Stimulated activated CD8-positive, alpha-beta memory T cell treated with anti-CD3 and anti-CD28 coated beads, Interleukin-4, amount 100 ng/mL, for 1 hour (primary cell): ENCODE measurements around the gene HOXA5.

Source experiments
- DNase-seq, 2 donors: peaks; one replicate each; pipeline ENCODE4 v3.0.0-alpha.2; 2020; ENCODE audit warnings: low read depth in 2 of 2, low spot score in 1 of 2

The HOXA5 gene

GRCh38 chr7:27109466-27110185 lies 33.9 kb downstream of the HOXA5 start:
- DNase-seq, result no peak

DNA sequence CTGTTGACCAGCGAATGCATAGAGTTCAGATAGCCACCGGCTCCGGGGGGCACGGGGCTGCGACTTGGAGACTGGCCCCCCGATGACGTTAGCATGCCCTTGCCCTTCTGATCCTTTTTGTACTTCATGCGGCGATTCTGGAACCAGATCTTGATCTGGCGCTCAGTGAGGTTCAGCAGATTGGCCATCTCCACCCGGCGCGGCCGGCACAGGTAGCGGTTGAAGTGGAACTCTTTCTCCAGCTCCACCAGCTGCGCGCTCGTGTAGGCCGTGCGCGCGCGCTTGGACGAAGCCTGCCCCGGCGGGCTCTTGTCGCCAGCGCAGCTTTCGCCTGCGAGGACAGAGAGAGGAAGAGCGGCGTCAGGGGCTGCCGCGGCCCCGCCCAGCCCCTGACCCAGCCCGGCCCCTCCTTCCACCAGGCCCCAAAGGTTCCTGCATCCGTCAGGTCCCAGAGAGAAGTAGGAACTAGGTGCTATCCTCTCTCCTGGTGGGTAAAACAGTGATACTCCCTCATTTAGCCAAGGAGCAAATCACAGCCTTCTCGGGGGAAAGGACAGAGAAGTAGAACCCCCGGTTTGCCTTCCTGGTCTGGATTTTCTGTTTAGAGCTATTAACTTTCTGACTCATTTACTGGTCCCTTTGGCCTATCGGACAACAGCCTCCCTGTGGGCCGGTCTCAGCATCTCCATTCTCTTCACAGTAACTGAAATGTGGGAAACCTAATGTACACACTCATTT lies 34.9 kb downstream of the HOXA5 start:
- no peak for DNase-seq

DNA sequence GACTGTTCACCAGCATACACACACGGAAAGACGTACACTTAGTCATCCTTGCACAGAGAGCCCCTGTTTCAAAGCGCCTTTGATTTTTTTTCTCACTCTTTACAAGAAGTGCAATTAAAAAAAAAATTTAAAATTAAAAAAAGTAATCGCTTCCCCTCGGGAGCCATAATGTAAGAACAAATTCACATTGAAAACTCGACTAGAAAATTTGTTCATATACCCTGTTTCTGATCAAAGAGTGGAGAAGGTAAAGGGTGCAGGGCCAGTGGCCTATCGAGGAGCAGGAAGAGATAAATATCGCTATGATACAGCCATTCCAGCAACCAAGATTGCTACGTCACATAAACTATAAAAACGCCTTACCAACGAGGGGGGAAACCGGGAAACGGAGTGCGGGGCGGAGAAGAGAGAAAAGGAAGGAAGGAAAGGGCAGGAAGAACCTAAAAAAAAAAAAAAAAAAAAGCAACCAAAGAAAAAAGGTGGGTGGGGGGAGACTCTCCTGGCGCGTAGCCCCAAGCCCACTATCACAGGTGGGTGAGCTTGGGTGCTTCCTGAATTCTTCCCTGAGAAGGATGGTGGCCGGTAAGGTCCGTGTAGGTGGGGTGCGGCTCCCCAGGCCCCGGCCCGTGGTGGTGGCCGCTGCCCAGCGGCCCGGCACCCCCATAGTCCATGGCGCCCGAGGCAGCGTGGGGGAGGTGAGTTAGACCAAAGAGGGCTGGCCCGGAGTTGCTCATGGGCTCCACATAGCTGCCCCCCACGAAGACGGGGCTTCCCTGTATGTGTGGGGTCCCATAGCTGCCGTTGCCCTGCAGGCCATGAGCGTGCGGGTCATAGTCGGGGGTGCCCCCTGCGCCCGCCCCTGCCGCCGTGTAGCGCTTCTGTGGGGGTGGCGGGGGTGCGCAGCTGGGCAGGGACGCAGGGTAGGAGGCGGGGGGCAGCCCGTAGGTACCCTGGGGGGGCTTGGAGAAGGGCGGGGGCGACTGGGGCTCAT lies 35.8 kb downstream of the HOXA5 start:
- no peak for DNase-seq

GRCh38 chr7:27106901-27107240 lies 36.6 kb downstream of the HOXA5 start:
- no peak for DNase-seq

GRCh38 chr7:27106181-27106900 lies 37.1 kb downstream of the HOXA5 start:
- DNase-seq, result no peak

DNA sequence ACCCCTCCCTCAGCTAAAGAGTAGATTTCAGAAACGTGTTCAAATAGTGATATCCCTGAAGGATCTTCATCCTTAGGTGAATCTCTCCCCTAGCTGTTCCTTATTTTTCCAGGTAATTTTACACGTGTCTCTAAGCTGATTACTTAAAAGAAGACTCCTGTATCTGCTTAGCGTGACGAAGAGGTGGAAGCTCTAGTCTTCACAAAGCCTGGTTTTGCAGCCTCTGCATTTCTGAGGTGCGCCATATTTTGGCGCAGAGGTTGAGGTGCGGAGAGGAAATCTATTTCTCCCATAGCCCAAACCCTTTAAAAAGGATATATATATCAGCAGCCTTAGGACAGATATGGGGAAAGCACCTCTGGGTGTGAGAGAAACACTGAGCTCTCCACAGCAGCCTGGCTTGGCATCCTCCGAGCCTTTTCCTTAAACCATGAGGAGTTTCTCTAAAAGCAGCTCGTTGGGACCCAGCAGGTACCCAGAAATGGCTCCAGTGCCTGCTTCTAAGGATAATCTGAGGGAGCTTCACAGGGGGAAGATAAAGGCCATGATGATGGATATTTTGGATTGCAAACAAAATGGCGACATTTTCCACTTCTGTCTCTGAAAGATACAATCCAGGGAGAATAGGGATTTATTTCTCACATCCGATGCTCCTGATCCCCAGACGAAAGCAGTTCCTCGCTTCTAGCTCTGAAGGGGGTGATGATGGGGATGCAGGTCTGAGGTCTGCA lies 38.0 kb downstream of the HOXA5 start:
- no peak for DNase-seq

GRCh38 chr7:27104341-27105058 lies 39.0 kb downstream of the HOXA5 start:
- DNase-seq, result no peak

- no peak for DNase-seq
These were observed 39.8 kb downstream of the HOXA5 start for GRCh38 chr7:27103489-27104226.

- no peak for DNase-seq
These were observed 40.7 kb downstream of the HOXA5 start, which contains the start of gene HOXA2 for GRCh38 chr7:27102581-27103442. Gene HOXA2 (minus strand): TSS chr7:27102683. CDS start chr7:27102500, 183 bp downstream.

- no peak for DNase-seq
These were observed 41.4 kb downstream of the HOXA5 start for GRCh38 chr7:27101957-27102580.

DNA sequence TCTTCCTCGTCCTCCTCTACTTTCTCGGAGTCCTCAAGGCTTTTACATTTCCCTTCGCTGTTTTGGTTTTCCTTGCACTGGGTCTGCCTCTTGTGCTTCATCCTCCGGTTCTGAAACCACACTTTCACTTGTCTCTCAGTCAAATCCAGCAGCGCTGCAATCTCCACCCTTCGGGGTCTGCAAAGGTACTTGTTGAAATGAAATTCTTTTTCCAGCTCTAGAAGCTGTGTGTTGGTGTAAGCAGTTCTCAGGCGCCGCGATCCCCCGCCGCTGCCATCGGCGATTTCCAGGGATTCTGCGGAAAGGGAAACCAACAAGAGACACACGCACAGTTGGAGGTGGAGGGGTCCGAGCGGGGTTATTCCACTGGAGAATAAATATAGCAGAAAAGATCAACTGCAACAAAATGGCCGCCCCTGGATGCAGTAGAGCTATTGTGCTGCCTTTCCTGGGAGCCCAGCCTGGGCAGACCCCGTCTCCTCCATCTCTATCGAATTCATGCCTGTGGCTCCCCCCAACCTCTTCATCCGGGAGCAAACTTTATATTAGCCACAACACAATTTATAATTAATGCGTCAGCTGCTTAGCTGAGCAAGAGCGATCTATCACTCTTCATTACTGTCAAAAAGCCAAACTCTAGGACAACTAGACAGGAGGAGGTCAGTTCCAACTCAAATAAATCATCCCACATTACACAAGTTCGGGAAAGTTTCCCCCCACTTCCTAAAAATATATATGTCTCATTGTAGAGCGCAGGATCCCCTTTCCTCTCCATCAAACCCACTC lies 42.1 kb downstream of the HOXA5 start:
- no peak for DNase-seq

GRCh38 chr7:27100694-27101170 lies 42.7 kb downstream of the HOXA5 start:
- DNase-seq, result no peak

GRCh38 chr7:27099453-27100370 lies 43.8 kb downstream of the HOXA5 start:
- no peak for DNase-seq

GRCh38 chr7:27098578-27099451 lies 44.7 kb downstream of the HOXA5 start:
- DNase-seq, result no peak
